Stimulated activated CD8-positive, alpha-beta memory T cell treated with anti-CD3 and anti-CD28 coated beads, Interleukin-12 subunit alpha, Interleukin-12 subunit beta, amount 100 ng/mL, for 1 hour (primary cell): ENCODE measurements around the gene ERO1A.
A peak's percentile ranks its signal among the peaks of the same experiment; 100 is the strongest.
"Not testable (repeated sequence)": the region's sequence is repeated elsewhere in the genome, so short reads cannot be mapped to it uniquely, and the experiment has no call there.

Experiments
- DNase-seq: peaks from one replicate; pipeline ENCODE4 v3.0.0-alpha.2; 2020; ENCODE audit warnings: low read depth

ERO1A gene, protein sequence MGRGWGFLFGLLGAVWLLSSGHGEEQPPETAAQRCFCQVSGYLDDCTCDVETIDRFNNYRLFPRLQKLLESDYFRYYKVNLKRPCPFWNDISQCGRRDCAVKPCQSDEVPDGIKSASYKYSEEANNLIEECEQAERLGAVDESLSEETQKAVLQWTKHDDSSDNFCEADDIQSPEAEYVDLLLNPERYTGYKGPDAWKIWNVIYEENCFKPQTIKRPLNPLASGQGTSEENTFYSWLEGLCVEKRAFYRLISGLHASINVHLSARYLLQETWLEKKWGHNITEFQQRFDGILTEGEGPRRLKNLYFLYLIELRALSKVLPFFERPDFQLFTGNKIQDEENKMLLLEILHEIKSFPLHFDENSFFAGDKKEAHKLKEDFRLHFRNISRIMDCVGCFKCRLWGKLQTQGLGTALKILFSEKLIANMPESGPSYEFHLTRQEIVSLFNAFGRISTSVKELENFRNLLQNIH

DNA sequence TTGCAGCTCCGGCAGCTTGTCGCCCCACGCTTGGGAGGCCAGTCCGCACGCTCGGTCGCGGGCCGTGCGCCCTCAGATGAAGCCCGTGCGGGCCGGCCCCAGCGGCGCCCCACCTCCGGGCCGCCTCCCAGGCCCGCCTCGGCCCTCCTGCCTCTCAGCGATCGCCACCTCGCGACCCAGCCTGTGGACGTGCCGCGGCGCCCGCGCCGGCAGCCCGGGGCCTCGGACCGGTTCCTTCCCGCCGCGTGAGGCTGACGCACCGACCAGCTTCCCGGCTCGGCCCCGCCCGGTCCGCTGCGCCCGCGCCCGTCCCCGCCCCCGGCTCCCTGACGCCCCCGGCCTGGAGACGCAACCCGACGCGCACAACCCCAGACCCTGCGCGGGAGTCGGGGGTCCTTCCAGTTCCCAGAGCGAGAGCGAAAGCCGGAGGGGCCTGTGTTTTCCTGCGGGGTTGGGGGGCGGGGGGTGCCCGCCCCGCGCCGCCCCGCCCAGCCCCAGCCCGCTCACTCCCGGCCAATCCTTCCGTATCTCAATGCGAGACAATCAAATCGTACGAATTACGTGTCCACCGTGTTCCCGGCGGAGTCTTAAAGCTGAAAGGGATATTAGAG lies at the start of gene ERO1A:
ERO1A (minus strand) TSS at position 78 of the 611 bp plus-strand sequence; CDS start at position 1, 77 bp downstream.
- peak; percentile 26 for DNase-seq

DNA sequence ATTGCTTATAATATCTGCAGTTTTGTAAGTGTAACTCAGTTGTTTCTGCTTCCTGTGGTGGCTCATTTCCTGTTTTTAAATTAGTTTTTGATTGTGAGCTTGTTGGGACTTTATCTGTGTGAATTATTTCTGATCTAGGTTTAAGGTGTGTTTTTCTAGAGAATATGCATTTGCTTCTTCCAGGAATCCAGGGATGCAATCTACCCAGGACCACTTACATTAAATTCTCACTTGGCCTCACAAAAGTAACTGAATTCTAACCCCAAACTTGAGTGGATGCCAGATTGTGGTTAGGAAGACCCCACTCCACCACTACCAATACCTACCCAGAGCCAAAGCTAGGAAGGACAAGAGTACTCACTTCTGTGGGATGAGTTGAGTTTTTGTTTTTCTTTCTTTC lies 46.5 kb upstream of the ERO1A start:
- no peak for DNase-seq

DNA sequence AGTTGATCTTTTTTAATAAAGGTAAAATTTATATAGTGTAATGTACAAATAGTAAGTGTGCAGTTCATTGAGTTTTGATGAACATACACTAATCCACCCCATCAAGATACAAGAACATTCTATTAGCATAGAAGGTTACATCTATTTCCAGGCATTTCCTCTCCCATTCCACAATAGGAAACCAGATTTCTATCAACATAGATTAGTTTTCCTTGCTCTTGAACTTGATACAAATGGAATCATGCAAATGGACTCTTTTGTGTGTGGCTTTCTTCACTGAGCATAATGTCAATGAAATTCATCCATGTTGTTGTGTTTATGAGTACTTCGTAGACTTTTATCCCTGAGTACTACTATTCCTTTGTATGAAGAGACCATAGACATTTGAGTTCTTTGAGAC lies 45.4 kb upstream of the ERO1A start:
- DNase-seq, result no peak

DNA sequence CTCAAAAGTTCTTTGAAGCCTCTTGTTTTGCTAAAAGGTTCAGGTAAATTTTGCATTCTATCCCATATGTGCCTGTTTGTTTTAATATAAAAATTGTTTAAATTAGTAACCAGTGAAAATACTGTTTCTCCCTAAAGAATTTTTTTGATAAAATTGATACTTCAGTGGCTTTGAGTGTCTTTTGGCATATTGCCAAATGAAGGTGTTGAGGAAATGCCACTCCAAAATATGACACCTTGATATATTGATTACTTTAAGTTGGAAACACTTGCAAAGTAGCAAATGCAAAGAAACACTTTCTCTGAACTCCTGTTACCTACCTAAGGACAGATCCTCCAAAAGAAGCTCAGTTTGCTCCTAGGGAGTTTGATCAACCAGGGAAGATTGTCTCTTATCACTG lies 43.1 kb upstream of the ERO1A start:
- no peak for DNase-seq

DNA sequence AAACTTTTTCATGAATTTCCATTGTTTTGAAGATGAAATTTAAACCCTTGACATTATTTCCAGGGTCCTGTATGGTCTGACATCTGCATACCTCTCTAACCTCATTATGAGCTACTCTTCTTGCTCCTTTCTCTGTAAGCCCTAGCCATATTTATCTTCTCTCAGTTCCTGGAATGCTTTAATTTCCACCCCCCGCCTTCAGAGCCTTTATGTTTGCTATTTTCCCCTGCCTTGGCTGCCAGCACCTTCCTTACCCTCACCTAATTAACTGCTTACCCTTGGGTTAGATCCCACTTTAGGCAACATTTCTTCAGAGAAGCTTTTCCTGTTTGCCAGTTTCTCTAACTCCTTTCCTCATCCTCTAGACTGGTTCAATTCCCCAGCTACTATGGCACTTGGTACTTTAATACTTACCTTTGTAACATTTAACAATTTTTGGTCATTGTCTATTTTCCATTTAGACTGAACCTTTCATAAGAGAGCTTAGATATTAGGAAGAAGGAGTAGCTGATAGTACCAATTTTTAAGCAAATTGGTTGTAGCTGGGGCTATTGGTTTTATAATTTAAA lies 40.6 kb upstream of the ERO1A start:
- no peak for DNase-seq

DNA sequence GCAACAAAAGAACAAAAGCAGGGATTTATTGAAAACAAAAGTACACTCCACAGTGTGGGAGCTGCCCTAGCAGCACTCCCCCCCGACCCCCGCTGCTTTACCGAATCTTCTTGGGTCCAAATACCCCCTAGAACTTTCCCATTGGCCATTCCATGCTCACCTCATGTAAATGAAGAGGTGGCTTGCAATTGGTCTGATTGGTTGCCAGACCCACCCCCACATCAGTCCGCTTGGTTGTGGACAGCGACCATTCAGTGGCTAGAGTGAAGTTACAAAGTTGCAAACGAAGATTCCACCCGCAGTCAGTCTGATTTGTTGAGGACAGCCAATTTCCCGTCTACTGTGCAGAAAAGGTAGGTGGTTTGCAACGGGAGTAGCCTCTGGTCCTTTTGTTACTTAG lies 38.5 kb upstream of the ERO1A start:
- no peak for DNase-seq

DNA sequence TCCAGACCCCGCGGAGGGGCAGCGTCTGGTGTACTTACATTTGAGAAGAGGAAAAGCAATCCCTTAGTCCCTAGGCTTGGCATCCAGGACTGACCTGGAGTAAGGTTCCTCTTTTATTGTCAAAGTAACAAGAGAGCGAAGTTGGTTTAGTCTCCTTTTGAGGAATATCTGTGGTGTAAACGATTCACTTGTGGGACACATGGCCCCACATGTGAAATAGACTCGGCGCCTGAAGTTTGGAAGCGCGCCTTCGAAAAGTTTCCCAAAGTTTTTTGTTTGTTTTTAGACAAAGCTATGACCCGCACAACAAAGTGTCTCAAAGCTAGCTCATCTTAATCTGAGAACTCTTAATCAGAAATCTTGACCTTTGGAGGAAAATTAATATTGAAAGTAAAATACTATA lies 35.4 kb upstream of the ERO1A start:
- DNase-seq, result no peak

DNA sequence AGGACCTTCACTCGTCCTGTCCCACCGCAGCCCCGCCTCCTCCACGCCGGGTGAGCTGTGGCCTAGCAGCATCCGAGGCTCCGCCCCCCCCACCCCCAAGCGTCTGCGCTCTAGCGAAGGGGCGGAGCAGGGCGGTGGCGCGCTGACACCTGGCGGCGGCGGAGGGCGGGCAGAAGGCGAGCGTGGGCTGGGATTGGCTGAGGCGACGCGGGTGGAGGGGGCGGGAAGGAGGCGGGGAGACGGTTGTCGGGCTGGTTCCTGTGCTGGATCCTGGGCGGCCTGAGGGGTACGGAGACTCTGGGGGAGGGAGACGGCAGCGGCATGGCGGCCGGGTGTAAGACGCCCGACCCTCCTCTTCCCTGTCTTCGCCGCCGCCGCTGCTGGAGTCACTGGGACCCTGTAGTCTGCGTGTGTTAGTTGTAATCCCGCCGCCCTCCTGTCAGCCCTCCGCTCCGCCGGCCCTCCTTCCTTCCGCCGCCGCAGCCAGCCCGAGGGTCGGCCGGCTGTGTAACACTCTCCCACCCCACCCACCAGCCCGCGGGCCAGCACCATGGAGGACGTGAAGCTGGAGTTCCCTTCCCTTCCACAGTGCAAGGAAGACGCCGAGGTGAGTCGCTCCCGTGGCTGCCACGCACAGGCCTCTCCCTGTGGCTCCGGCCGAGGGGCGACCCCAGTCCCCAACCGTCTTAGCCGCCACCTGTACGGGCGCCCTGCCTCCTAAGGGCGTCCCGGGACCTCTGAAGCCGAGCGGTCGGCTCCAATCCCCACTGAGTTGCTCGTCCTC lies 34.8 kb upstream of the ERO1A start, which contains the start of gene STYX:
STYX (plus strand) TSS at position 242 of the 784 bp plus-strand sequence; CDS start at position 551, 309 bp downstream.
- DNase-seq, result peak; percentile 94

DNA sequence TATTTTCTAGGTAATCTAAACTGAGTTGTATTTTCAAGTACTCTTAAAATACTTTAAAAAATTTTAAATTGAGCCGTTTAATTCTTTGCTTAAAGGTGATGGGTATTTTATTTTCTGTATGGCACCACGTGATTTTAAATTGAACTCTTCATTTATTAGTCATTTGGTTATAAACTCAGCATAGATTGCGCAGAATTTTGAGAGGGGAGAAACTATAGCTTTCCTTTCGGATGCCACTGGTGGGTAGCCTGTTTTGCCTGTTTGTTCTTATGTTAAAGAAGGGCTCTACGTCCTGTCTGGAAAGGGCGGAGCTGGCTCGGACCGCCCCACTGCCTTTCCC lies 34.2 kb upstream of the ERO1A start:
- no peak for DNase-seq

DNA sequence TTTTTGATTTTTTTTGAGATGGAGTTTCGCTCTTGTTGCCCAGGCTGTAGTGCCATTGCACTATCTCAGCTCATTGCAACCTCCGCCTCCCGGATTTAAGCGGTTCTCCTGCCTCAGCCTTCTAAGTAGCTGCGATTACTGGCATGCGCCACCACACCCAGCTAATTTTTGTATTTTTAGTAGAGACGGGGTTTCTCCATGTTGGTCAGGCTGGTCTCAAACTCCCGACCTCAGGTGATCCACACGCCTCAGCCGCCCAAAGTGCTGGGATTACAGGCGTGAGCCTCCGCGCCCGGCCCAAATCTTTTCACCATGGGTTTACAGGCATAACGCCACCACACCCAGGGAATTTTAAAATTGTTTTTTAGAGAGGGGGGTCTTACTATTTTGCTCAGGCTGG lies 33.7 kb upstream of the ERO1A start:
- not testable (repeated sequence) for DNase-seq

DNA sequence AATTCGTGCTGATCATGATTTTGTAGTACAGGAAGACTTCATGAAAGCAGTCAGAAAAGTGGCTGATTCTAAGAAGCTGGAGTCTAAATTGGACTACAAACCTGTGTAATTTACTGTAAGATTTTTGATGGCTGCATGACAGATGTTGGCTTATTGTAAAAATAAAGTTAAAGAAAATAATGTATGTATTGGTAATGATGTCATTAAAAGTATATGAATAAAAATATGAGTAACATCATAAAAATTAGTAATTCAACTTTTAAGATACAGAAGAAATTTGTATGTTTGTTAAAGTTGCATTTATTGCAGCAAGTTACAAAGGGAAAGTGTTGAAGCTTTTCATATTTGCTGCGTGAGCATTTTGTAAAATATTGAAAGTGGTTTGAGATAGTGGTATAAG lies 32.2 kb upstream of the ERO1A start:
- not testable (repeated sequence) for DNase-seq

DNA sequence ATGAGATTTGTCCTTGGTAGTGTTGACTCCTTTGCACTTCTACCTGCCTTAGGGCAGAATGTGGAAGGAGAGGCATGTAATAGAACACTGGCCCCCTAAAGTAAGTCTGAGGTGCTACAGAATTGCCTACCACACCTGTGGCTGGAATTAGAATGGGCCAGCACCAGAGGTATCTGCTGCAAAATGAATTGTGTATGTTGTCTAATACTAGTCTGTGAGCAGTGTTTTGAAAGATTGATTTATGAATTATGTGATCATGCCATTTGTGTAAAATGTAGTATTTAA lies 28.9 kb upstream of the ERO1A start:
- DNase-seq, result no peak

DNA sequence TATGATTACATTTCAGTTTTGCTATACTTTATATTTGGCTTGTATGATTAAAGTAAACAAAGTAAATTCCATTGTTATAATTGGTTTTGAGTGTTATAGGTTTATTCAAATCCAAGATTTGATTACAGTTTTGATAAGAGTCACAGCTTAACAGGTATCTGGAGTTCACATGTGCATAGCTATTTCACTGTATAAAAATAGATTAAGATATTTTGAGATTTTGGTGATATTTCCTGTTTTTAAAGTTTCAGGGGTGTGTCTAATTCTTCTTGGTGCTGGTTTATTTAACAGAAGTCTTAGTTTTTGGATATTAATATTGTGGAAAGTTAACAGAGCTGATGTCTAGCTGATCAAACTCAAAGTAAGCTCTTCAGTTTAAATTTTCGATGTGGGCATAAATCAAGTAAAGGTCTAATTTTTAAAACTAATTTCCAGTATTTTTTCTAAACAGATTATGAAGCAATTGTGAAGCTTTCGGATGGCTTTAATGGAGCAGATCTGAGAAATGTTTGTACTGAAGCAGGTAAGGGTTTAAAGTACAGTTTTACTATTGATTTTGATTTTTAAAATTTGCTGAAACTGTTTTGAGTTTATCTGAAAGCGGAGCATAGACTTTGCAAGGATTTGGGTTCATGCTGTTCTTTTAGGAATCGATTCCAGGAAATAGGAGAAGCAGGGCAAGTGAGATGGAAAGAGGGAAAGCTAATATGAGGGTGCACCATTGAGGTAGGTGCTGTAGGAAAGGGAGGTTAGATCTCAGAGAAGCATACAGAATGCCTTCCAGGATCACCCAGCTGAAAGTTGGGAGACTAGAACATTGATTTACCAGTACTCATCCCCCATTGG lies 28.4 kb upstream of the ERO1A start:
- DNase-seq, result no peak

DNA sequence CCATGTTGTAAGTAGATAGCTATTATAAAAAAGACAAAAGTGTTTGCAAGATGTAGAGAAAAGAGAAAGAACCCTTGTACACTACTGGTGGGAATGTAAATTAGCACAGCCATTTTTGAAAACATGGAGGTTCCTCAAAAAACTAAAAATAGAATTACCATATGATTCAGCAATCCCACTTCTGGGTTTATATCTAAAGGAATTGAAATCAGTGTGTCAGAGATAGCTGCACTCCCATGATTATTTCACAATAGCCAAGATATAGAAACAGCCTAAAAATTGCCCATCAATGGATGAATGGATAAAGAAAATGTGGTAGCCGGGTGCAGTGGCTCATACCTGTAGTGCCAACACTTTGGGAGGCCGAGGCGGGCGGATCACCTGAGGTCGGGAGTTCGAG lies 20.8 kb upstream of the ERO1A start:
- DNase-seq, result no peak

DNA sequence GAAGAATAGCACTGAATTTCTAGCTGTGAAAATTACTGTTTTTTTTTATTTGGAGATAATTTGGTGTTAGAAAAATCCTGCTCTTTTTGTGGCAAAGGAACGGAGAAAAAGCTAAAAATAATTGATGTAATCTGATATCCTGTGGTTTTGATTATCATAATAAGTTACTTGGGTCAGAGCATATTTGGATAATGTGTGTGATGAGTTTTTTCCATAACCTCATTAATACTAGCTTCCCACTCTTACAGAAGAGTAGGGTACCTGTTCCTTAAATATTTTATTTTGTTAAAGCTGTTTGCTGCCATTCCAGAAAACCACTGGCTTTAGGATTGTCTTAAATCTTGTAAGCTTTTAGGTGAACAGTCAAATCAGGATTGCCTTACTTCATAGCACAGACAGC lies 16.3 kb upstream of the ERO1A start:
- DNase-seq, result no peak

DNA sequence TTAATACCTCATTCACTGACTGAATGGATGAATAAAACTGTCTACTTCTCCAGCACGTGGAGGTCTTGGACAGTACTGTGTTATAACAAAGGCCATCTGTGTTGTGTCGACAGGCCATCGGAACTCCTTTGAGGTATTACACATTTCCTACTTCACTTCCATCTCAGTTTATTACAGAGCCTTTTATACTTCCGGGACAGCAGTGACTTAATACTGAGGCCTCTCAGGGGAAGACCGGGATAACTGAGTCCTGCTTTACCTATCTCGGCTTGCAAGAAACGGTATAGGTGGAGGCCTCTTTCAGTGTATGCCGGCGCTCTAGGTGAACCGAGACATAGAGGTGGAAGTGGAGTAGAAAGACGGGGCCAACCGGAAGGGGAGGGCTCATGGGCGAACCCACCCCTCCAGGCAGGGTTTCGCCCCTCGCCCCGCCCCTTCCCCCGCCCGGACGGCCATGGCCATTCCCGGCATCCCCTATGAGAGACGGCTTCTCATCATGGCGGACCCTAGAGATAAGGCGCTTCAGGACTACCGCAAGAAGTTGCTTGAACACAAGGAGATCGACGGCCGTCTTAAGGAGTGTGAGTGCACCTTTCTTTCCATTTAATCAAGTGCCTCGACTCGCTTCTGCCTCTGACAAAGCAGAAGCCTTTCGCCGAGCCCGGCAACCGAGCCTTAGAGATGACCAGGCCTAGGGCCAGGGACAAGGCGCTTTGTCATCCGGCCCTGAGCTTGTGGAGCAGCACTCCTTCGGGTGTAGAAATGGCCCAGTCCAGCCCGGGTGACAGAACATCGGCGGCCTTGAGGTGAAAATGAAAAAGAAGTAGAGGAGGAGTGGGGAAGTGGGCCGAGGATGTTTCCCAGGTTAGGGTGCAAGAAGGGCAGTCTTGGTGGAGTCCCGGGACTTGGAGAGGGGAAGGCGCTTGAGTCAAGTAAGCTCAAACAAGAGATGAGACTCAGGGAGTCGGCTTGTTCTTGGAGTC lies 11.7 kb upstream of the ERO1A start, which contains the start of gene PSMC6:
PSMC6 (plus strand) TSS at position 477 of the 983 bp plus-strand sequence; CDS start at position 497, 20 bp downstream.
- DNase-seq, result peak; percentile 91

DNA sequence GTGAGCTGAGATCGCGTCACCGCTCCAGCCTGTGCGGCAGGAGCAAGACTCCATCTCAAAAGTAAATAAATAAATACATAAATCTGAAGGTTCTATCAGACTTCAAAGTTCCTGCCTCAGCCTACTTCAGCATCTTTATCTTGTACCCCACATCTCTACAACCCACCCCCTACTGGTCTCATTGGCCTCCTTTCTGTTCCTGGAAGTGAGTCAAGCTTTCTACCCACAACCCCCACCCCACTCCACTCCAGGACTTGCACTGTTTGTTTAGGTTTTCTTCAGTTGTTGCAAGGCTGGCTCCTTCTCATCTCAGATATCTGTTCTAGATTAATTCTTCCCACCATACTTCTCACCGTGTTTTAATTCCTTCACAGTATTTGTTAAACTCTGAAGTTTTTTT lies 10.9 kb upstream of the ERO1A start:
- no peak for DNase-seq

DNA sequence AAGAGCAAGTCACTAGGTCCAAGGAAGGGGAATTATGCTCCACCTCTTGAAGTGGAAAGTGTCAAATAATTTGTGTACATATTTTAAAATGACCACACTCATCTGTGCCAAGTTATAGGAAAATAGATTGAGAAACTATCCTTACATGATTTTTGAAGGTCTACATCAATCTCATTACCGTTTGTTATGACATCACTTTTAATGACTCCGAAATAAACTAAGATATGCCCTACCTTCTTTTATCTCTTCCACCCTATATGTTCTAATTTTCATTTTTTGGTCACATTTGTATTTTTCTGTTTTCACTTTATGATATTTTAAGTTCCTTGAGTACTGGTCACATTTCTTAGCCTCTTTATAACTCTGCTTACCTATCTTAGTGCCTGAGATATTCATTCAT lies 8.3 kb upstream of the ERO1A start:
- DNase-seq, result no peak

DNA sequence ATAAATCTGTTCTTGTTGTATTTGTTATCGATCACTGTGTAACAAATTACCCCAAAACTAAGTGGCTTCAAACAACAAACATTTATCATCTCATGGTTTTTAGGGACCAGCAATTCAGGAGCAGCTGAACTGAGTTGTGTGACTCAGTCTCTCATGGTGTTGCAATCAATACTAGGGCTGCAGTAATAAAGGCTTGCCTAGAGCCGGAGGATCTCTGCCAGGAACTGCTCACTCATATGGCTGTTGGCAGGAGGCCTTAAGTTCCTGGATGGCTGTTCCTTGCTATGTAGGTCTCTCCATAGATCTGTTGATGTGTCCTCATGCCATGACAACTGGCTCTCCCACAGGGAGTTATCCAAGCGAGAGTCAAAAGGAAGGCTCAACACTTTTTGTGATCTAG lies 7.9 kb upstream of the ERO1A start:
- DNase-seq, result no peak

DNA sequence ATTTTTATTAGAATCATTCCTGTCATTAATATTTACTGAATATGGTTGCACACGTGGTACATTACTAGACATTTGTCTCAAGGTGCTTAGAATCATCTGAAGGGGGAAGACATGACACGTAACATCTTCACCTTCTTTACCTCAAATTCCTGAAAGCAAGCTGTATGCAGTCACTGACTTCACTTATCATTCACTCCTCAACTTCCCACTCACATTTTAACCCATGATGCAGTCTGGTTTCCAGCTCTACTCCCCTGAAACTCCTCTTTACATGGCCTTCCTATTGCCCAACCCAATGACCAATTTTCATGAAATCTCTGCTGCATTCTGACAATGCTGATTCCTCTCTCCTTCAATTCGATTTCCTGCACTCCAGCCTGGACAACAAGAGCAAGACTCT lies 5.9 kb upstream of the ERO1A start:
- DNase-seq, result no peak
